Measurements from ENCODE around the gene GTF2H1.
"Not testable (repeated sequence)": the region's sequence is repeated elsewhere in the genome, so short reads cannot be mapped to it uniquely, and the experiment has no call there.

Gene GTF2H1

DNA sequence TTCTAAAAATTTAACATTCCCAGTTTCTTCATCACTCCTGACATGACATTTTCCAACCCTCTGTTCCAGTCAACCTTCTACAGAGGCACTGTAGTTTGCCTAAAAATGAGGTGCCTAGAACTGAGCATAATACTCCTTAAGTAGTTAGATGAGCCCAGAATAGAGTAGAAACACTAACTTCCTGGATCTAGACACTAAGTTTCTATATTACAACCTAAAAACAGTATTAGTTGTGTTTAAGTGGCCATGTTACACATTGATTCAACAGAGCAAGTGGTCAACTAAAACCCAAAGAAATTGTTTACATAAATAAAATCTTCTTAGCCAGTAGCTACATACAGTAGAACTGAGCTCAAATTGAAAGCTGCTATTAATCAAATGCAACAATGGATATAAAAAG is 1.8 kb upstream of the GTF2H1 start:
- DNase-seq: no peak

DNA sequence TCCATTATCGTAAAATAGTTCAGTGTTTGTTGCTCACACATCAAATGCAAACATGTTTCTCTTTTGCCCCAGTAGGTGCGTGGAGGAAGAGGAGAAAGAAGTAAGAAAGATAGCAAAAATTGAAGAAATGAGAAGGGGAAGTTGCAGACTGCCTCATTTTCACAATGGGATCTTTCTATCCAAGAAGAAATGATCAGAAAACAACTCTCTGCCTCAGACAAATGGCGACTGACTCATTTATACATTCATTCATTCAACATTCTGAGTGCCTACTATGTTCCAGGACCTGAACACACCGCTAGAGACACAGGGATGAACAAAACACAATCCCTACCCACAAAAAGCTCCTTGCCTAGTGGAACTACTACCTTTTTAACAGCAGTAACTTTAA is 794 bp upstream of the GTF2H1 start:
- no peak for DNase-seq

DNA sequence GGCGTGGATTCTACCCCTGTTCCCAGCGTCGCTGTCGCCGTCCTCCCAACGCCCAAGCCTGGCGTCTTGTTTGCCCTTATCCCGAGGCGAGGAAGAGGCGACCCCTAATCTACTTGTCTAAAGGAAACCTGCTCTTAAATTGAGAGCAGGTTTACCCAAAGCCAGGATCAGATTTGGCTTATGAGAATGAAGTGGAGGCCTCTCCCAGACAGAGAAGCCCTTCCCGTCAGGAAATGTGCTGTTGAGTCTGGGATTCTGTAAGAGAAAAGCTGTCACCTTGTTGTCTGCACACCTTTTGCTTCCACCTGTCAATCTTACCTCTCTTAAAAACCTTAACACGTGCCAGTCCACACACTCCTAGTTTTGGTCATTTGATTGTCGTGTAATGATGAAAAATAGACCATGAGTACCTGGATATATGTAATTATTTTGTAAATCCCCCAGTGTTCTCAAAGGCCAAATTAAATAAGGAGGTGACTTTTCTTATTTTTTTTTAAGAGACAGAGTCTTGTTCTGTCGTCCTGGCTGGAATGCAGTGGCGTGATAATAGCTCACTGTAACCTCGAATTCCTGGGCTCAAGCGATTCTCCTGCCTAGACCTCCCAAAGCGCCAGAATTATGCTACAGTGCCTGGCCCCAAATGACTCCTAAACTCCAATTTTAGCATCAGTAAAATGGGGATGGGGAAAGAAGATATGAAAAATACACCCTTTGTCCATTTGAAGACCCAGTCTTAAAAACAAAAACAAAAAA is 627 bp downstream of the GTF2H1 start:
- DNase-seq: no peak

DNA sequence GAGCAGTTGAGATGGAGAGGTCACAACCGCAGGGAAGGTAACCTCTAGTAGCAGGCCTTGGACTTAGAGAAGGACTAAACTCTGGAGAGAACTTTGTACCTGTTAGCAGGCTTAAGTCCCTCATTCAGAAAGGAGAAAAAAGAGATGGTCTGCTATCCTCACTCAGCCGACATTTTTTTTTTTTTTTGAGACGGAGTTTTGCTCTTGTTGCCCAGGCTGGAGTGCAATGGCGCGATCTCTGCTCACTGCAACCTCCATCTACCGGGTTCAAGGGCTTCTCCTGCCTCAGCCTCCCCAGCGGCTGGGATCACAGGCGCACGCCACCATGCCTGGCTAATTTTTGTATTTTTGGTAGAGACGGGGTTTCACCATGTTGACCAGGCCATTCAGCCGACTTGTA is 1.5 kb downstream of the GTF2H1 start:
- DNase-seq: not testable (repeated sequence)

DNA sequence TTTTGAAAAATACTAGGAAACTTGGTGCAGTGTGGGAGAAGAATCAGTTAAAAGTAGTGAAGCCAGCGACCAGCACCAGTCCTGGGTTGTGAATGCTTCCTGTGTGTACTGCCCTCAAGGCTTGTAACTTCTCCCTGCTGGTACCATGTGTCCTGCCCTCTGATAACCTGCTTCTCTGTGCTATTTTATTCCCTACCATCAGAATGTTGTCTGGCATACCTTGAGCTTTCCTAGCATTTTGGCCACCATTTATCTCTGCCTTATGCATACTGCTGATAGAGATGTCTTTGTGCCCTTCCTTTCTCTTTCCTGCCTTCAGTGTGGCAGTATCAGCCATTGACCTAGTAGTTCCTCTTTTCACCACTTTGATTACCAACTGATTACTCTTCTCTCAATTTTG is 2.0 kb downstream of the GTF2H1 start:
- no peak for DNase-seq

DNA sequence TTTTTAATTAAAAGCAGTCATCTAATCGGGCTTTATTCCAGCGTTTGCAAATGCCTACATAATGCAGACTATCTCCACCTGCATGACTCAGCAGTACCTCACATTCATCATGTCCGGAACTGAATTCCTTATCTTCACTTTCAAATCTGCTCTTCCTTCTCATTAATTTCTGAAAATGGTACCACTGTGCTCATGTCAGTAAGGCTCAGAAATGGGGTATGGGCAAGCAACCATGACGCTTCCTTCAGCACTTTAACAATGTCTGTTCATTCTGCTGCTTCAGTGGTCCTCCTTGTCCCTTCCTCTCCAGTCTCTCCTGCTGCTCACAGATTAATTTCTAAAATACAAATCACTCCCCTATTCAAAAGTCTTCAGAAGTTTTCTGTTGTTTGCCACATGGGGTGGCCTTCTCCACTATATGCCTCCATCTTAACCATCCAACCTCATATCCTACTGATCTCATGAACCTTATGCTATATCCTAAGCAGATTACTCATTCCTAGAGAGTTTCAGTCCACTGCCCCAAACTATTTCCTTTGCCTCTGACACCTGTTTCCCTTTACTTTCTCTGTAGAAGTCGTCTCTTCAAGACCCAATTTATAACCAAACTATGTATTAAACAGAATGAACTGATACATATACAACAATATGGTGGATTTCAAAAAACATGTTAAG is 7.0 kb downstream of the GTF2H1 start:
- DNase-seq: no peak

DNA sequence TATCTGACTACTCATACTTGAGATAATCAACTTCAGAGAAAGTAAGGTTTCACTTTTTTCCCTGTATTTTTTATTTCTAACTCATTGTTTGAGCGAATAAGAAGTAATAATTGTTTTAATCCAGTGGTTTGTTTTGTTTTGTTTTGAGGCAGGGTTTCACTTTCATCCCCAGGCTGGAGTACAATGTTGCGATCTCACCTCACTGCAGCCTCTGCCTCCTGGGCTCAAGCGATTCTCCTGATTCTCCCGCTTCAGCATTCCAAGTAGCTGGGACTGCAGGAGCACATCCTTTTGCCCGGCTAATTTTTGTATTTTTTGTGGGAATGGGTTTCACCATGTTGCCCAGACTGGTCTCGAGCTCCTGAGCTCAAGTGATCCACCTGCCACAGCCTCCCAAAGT is 8.6 kb downstream of the GTF2H1 start:
- no peak for DNase-seq

DNA sequence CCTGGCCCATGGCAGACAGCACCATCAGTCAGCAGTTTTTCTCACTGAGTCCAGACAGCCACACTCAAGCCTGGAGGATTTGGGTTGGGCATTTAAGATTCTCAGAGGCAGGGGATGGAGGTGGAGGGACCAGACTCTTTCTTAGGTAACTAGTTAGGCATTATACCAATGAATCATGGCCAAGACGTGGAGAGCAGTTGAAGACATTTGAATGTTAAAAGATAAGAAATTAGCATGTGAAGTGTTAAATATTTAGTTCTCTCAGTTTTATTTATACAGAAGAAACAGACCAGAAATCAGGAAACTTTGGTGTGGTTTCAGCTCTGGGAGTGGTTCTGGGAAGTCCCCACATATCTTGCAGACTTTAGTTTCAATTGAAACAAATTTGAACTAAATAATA is 9.9 kb downstream of the GTF2H1 start:
- DNase-seq: no peak

DNA sequence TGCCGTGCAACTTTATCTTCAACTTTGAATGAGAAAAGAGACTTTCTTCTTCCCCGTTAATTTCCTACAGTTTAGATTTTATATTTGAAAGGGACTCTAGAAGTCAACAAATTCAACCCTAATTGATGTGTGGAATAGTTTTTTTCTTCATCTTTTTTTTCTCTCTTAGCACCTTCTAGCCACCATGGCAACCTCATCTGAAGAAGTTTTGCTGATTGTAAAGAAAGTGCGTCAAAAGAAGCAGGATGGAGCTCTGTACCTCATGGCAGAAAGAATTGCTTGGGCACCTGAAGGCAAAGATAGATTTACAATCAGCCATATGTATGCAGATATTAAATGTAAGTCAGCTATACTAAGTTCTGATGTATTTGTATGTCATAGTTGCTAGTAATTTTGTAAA is 10.5 kb downstream of the GTF2H1 start:
- DNase-seq: no peak

DNA sequence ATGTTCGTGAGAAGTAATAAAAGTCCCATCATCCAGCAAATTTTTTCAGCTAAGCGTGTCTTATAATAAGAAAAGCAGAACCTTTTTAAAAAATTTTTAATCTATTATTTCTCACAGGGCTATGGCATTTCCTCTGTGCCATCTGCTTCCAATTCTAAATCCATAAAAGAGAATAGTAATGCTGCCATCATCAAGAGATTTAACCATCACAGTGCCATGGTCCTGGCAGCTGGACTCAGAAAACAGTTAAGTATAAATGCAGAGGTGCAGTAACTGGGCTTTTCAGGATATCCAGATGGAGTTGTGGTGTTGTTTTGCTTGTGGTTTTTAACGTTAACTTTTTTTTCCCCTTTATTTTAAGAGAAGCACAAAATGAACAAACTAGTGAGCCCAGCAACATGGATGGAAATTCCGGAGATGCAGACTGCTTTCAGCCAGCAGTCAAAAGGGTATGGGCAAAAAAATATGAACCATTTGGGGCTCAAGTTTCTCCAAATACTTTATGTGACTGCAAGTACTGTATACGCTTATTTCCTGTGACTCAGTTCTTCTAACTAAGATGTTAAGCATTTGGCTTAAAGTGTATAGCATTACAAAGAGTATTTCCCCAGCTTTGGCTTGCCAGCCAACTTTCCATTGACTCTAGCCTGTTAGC is 25.2 kb downstream of the GTF2H1 start:
- no peak for DNase-seq

DNA sequence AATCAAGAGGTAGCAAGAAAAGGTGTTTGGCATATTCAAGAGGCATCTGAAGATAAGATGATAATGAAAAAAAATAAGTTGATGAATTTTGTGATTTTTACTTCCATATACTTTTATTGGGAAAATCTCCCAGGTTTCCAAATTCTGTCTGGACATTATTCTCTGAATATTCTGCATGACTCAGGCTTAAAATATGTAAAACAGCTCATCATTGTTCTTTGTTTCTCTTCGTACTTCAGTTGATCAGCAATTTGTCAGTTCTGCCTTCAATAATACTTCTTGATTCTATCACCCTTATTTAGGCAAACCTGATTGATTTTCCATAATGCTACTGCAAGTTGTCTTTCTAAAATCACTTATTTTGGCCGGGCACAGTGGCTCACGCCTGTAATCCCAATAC is 30.2 kb downstream of the GTF2H1 start:
- no peak for DNase-seq

DNA sequence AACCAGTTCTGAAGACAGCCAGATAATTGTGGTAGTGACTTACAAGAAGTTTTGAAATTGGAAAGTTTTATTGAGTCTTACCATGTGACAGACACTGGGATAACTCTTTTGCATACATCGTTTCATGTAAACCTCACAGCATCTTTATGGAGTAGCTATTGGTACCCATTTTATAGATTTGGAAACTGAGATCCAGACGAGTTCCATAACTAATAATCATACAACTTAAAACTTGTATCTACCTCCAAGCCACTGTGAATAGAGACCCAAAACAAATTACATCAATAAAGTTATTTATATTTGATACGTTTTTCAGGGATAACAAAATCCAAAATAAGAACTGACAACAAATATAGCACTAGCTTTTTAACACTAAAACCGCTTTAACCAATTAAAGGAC is 36.3 kb downstream of the GTF2H1 start:
- no peak for DNase-seq

DNA sequence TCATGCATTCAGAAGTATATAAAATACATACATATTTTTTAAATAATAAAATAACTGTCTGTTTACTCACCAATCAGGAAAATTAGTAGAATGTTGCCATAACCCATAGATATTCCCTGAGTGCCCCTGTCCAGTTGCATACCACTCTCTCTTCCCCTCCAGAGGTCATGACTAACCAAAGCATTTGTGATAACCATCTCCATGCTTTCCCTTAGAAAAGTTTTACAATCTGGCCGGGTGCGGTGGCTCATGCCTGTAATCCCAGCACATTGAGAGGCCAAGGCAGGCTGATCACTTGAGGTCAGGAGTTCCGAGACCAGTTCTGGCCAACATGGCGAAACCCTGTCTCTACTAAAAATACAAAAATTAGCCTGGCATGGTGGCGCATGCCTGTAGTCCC is 38.8 kb downstream of the GTF2H1 start:
- no peak for DNase-seq

DNA sequence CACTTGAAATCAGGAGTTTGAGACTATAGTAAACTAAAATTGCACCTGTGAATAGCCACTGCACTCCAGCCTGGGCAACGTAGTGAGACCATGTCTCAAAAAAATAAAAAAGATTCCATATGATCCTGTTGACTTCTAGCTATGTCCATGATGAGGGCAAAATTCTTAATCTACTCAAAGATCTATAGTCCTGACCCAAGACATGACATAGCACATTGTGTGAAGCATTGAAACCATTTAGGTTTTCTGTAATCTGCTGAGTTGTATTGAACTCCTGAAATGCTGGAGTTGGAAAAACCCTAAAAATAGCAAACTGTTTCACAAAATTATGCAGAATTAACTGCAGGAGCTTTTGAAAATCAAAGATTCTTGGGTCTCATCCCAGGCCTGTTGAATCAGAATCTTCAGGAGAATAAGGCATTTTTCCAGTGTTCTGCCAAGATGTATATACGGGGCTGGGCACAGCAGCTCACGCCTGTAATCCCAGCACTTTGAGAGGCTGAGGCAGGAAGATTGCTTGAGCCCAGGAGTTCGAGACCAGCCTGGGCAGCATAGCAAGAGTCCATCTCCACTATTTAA is 42.2 kb downstream of the GTF2H1 start:
- no peak for DNase-seq

DNA sequence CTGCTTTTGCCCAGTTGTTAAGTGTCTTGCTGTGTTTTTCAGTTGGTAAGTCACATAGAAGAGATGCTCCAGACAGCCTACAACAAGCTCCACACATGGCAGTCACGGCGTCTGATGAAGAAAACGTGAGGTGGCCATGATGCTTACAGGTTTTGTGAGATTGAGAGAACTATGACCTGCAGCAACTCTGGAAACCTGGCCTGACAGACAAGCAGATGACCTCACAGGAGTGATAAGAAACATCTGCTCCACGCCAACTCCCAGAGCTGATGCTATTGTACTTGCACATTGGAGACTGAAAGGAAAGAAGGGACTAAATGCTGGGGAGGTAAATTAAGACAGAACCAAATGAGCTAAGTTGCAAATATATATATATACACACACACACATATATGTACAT is 43.4 kb downstream of the GTF2H1 start:
- no peak for DNase-seq

DNA sequence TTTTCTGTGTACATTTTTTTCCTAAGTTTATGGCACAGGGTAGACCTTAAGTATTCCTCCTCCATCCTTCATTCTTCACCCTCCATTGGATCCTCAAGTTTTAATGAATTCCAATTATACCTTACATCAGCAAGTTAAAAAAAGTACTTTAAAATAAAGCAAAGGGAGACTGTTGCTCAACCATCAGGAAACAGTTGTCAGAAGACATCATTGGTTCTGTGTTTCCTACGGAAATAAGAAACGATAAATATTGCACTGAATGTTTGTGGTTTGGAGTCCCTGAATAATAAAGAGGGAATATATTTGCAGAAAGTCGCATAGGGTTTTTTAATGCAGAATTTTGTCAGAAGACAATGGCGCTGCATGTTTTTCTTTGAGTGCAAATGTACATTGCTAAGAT is 43.9 kb downstream of the GTF2H1 start:
- DNase-seq: no peak

DNA sequence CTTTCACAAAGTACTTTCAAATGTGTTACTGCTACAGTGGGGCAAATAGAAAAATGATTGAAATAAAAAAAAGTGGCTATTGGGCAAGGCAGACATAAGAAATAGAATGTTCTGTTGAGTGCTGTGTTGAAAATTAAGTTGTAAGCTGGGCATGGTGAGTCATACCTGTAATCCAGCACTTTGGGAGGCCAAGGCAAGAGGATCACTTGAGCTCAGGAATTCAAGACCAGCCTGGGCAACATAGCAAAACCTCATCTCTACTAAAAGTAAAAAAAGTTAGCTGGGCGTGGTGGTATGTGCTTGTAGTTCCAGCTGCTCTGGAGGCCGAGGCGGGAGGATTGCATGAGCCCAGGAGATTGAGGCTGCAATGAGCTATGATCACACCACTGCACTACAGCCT is 45.1 kb downstream of the GTF2H1 start:
- no peak for DNase-seq

DNA sequence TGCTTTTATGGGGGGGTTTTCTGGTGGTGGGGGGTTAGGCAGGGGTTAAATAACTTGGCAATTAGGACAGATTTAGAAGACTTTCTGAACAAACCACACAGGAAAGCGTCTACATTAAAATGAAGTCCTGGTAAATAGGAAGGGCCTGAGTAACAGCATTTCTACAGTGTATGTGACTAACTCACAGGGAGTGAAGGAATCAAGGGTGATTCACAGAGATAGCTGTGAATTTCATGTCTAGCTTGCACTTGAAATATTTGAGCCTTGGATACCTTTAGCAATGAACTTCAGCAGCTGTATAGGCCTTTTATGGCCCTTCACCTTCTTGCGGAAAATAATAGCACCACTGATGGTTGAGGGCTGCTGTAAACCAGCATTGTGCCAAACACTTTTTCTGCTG is 45.9 kb downstream of the GTF2H1 start:
- DNase-seq: no peak

DNA sequence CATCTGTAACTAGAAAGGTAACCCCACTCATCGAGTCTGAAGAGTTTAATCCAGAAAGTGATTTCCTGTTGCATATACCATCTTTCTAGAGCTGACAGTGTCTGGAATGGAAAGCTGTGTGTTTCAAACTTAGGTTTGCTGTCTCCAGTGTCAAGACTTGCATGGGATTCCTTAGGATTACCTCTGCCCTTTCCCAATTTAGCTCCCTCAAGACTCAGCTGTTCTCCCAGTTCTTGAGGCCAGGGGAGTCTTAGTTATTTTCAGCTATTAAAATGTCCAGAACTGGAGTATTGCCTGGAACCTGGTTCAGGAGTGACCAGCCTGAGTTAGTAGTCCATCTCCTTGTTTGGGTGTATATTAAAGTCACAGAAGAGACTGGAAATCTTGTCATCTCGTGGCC is 47.0 kb downstream of the GTF2H1 start:
- no peak for DNase-seq

DNA sequence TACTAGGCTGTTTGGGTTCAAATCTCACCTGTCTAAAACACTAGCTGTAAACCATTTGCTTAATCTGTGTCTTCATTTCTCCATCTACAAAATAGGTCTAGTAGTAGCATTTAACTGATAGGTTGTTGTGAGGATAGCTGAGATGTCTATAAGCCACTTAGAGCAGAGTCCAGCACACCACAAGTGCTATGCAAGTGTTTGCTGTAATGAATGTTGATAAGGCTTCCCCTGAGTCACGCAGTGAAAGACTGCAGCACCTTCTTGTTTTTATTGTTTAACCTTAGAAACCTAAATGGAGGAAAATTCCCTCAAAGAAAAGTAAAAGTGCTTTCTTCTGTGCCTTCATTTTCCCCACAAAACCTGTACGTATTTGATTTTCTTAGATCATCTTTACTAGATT is 48.9 kb downstream of the GTF2H1 start:
- no peak for DNase-seq

DNA sequence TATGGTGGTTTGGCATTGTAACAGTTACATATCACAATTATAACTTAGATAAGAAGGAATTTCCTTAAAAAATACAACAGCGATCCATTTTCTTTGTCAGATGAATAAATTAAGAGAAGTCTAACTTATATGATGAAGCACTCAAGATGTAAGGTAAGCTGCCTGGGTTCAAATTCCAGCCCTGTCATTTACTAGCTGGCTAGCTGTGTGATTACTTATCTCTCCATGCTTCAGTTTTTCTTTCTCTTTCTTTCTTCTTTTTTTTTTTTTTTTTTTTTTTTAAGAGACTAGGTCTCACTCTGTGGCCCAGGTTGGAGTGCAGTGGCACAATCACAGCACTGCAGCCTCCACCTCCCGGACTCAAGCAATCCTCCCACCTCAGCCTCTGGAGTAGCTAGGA is 49.8 kb downstream of the GTF2H1 start:
- no peak for DNase-seq

DNA sequence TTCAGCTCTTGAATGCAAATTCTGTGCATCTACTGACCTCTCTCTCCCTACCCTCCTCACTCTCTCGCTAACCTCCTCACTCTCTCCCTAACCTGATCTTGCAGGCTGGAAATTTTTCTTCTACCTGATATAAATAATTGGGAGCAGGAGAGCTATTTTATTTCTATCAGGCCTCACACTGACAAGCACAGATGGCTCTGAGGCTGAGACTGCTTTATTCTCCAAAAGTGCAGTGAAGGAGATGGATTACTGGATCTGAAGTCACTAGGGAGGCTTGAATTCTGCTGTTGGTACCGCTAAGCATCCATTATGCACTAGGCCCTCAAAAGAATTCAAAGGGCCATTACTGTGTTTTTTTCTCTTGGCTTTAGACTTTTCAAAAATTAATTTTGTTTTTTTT is 52.6 kb downstream of the GTF2H1 start:
- no peak for DNase-seq

DNA sequence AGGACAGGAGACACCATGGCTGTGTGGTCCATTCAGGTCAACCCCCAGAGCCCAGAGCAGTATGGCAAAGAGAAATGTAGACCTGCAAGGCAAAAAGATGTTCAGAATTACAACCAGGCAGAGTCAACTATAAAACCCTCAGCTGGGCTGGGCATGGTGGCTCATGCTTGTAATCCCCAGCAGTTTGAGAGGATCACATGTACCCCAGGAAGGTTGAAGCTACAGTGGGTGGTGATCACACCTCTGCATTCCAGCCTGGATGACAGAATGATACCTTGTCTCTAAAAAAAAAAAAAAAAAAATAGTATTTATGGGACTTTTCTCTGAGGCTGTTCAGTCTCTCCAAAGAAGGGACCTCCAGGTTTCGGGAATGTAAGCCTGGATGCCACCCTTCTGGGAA is 53.6 kb downstream of the GTF2H1 start:
- DNase-seq: no peak

DNA sequence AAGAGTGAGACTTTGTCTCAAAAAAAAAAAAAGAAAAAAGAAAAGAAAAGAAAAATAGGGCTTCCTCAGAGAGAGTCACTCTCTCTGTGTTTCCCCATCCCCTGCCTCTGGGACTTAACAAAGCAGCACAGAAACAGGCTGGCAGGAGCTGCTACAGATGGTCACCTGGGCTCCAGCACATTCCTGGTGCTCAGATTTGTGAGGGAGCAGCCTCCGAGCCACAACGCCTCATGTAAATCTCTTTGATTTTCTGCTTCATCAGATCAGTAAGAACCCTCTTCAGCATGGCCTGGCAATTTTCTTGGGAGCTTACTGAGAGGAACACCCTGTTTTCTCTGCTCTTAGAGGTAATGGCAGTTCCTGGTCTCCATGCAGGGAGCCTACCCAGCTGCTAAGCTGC is 56.8 kb downstream of the GTF2H1 start:
- no peak for DNase-seq
